Loucy (cell line): ENCODE data around the gene RSKR.

Experiments
- H2AFZ ChIP-seq: fragments of 200-600 bp; sonication (generic); 2 replicates; pipeline ENCODE4 v1.6.0; 2016; ENCODE audit warnings: antibody characterized with exemption, mild to moderate bottlenecking, low read length, moderate library complexity
- H3F3A ChIP-seq: fragments of 200-600 bp; 2 replicates; pipeline ENCODE4 v1.6.0; 2016; ENCODE audit warnings: antibody characterized with exemption, low read depth, mild to moderate bottlenecking
- H3K27me3 ChIP-seq: fragments of 200-600 bp; sonication (generic); 2 replicates; pipeline ENCODE4 v1.6.1; 2014; ENCODE audit warnings: low read length, mild to moderate bottlenecking; ENCODE audit not compliant: insufficient read depth, poor library complexity, severe bottlenecking
- H3K36me3 ChIP-seq: fragments of 200-600 bp; sonication (generic); 2 replicates; pipeline ENCODE4 v1.6.1; 2016; ENCODE audit warnings: low read length; ENCODE audit not compliant: insufficient read depth
- H3K4me1 ChIP-seq: fragments of 200-600 bp; sonication (generic); 2 replicates; pipeline ENCODE4 v1.5.1; 2014; ENCODE audit warnings: low read length, mild to moderate bottlenecking; ENCODE audit not compliant: insufficient read depth, poor library complexity, severe bottlenecking
- H3K4me2 ChIP-seq: fragments of 200-600 bp; sonication (generic); 2 replicates; pipeline ENCODE4 v1.6.0; 2014; ENCODE audit warnings: antibody characterized with exemption, low read length, low read depth, mild to moderate bottlenecking; ENCODE audit not compliant: poor library complexity, severe bottlenecking
- H3K4me3 ChIP-seq: fragments of 200-600 bp; sonication (generic); 2 replicates; pipeline ENCODE4 v1.5.1; 2014; ENCODE audit warnings: low read length, mild to moderate bottlenecking, mixed read lengths; ENCODE audit not compliant: poor library complexity, severe bottlenecking
- H3K79me2 ChIP-seq: fragments of 200-600 bp; sonication (generic); 2 replicates; pipeline ENCODE4 v1.6.1; 2014; ENCODE audit warnings: low read length; ENCODE audit not compliant: insufficient read depth
- H3K9ac ChIP-seq: fragments of 200-600 bp; sonication (generic); 2 replicates; pipeline ENCODE4 v1.6.0; 2014; ENCODE audit warnings: mild to moderate bottlenecking, low read depth, low read length, moderate library complexity; ENCODE audit not compliant: poor library complexity, severe bottlenecking
- H3K9me2 ChIP-seq: fragments of 200-600 bp; sonication (generic); replicated peaks from 2 replicates; pipeline ENCODE4 v1.6.1; 2016; ENCODE audit warnings: low read depth, low read length, mixed read lengths
- H3K9me3 ChIP-seq: fragments of 200-600 bp; sonication (generic); 2 replicates; pipeline ENCODE4 v1.6.1; 2014; ENCODE audit warnings: mild to moderate bottlenecking, antibody characterized with exemption, low read length, low read depth; ENCODE audit not compliant: insufficient read depth
- H4K20me1 ChIP-seq: fragments of 200-600 bp; sonication (generic); 2 replicates; pipeline ENCODE4 v1.6.0; 2014; ENCODE audit warnings: antibody characterized with exemption, low read length, mild to moderate bottlenecking; ENCODE audit not compliant: insufficient read depth, poor library complexity, severe bottlenecking
- CTCF ChIP-seq: fragments of 200-600 bp; sonication (generic); conservative IDR thresholded peaks from 2 replicates; pipeline ENCODE4 v1.5.1; 2014; ENCODE audit warnings: mild to moderate bottlenecking, antibody characterized with exemption, low read length
- EZH2phosphoT487 ChIP-seq: fragments of 200-600 bp; IDR thresholded peaks from 2 replicates; pipeline ENCODE4 v1.6.1; 2018; ENCODE audit warnings: antibody characterized with exemption, mild to moderate bottlenecking, moderate library complexity, borderline replicate concordance

Gene RSKR

GRCh38 chr17:28634206-28634865 is 20.4 kb upstream of the RSKR start:
- H4K20me1 ChIP-seq, result peaks cover 15% of the 10 kb centered on the region

DNA sequence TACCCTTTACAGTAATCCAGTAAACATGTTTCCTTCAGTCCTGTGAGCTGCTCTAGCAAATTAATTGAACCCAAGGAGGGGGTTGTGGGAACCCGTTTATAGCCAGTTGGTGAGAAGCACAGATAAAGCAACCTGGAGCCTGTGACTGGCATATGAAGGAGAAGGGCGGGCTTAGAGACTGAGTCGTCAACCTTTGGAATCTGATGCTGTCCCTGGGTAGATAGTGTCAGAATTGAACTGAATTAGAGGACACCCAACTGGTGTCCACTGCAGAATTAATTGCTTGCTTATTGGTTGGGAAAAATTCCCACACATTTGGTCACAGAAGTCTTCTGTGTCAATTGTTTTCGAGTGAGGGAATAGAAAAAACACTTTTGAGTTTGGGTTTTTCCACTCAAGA is 12.8 kb upstream of the RSKR start:
- H3K9ac ChIP-seq, result no peak overlapping the region
- H3K27me3 ChIP-seq, result no peaks in the 10 kb centered on the region
- TF ChIP-seq EZH2phosphoT487 (no peak), CTCF (no peak)
- H3K4me2 ChIP-seq, result no peak overlapping the region
- no peaks in the 10 kb centered on the region for H3K4me1 ChIP-seq
- H3K79me2 ChIP-seq, result no peaks in the 10 kb centered on the region
- H3K36me3 ChIP-seq, result peaks cover 55% of the 10 kb centered on the region
- no peaks in the 10 kb centered on the region for H3F3A ChIP-seq
- no peaks in the 10 kb centered on the region for H3K9me3 ChIP-seq
- no peak overlapping the region for H3K4me3 ChIP-seq
- no peak overlapping the region for H2AFZ ChIP-seq
- no peaks in the 10 kb centered on the region for H4K20me1 ChIP-seq
- H3K9me2 ChIP-seq, result no peaks in the 10 kb centered on the region

More at GRCh38 chr17:28634206-28634865, 20.4 kb upstream of the RSKR start:
- no peak overlapping the region for H2AFZ ChIP-seq
- H3K27me3 ChIP-seq, result no peaks in the 10 kb centered on the region
- no peaks in the 10 kb centered on the region for H3K9me3 ChIP-seq
- H3K36me3 ChIP-seq, result peaks cover 89% of the 10 kb centered on the region; the same call in 1 of the 2 replicates
- no peak overlapping the region for H3K9ac ChIP-seq
- TF ChIP-seq CTCF (no peak), EZH2phosphoT487 (no peak)
- H3K4me3 ChIP-seq, result no peak overlapping the region
- H3F3A ChIP-seq, result no peaks in the 10 kb centered on the region
- H3K4me1 ChIP-seq, result peaks cover 11% of the 10 kb centered on the region
- no peaks in the 10 kb centered on the region for H3K9me2 ChIP-seq
- H3K79me2 ChIP-seq, result peaks cover 31% of the 10 kb centered on the region; the same call in 1 of the 2 replicates
- H3K4me2 ChIP-seq, result peak overlapping the region; percentile 40

DNA sequence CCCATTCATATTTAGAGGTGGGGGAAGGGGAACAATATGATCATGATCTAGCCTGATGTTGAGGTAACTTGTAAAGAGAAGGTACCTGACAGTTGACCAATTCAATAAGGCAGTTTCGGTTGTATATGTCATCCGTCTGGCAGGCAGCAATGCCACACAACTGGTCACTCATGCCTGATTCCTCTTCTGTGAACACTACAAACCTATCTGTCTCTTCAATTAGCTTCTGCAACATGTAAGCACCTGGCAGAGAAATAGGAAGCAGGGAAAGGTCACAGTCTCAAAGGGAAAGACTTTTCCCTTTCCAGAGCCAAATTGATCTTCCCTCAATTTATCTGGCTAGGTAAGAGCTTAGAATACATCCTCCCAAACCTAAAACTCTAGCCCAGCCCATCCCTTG is 10.2 kb upstream of the RSKR start:
- Histone ChIP-seq H3K4me3 (no peak overlapping the region), H3K9me3 (no peaks in the 10 kb centered on the region), H4K20me1 (no peaks in the 10 kb centered on the region), H2AFZ (no peak overlapping the region), H3K4me1 (no peaks in the 10 kb centered on the region), H3K9me2 (no peaks in the 10 kb centered on the region), H3K27me3 (no peaks in the 10 kb centered on the region), H3K4me2 (no peak overlapping the region), H3K9ac (no peak overlapping the region), H3F3A (no peaks in the 10 kb centered on the region), H3K36me3 (peaks cover 67% of the 10 kb centered on the region), H3K79me2 (no peaks in the 10 kb centered on the region)
- TF ChIP-seq EZH2phosphoT487 (no peak), CTCF (no peak)
